IPS DF 4.7 (cell line): ENCODE results near the gene CEL.
"Not testable (repeated sequence)": the region's sequence is repeated elsewhere in the genome, so short reads cannot be mapped to it uniquely, and the experiment has no call there.

ENCODE experiments used
- DNase-seq: peaks from one replicate; pipeline ENCODE4 v3.0.0-alpha.2; 2013; ENCODE audit warnings: low spot score; ENCODE audit errors: extremely low read depth

CEL gene

DNA sequence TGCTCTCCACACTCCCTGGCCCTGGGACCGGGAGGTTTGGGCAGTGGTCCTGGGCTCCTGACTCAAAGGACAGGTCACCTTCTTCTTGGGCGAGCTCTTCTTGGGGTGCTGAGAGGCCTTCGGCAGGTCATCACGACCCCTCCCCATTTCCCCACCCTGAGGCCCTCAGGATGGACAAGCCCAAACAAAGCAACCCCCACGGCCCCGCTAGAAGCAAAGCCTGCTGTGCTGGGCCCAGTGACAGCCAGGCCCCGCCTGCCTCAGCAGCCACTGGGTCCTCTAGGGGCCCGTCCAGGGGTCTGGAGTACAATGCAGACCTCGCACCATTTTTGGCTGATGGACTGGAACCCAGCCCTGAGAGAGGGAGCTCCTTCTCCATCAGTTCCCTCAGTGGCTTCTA is 21.9 kb downstream of the CEL start:
- DNase-seq = not testable (repeated sequence)

DNA sequence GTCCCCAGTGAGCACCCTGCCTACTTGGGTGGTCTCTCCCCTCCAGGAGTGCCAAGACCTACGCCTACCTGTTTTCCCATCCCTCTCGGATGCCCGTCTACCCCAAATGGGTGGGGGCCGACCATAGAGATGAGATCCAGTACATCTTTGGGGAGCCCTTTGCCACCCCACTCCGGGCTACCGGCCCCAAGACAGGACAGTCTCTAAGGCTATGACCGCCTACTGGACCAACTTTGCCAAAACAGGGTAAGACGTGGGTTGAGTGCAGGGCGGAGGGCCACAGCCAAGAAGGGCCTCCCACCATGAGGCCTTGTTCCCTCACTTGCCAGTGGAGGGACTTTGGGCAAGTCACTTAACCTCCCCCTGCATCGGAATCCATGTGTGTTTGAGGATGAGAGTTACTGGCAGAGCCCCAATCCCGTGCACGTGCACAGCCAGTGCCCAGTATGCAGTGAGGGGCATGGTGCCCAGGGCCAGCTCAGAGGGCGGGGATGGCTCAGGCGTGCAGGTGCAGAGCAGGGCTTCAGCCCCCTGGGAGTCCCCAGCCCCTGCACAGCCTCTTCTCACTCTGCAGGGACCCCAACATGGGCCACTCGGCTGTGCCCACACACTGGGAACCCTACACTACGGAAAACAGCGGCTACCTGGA is 24.6 kb downstream of the CEL start:
- DNase-seq = not testable (repeated sequence)

- no peak for DNase-seq
Observed at GRCh38 chr9:133086894-133087293, 25.1 kb downstream of the CEL start.

DNA sequence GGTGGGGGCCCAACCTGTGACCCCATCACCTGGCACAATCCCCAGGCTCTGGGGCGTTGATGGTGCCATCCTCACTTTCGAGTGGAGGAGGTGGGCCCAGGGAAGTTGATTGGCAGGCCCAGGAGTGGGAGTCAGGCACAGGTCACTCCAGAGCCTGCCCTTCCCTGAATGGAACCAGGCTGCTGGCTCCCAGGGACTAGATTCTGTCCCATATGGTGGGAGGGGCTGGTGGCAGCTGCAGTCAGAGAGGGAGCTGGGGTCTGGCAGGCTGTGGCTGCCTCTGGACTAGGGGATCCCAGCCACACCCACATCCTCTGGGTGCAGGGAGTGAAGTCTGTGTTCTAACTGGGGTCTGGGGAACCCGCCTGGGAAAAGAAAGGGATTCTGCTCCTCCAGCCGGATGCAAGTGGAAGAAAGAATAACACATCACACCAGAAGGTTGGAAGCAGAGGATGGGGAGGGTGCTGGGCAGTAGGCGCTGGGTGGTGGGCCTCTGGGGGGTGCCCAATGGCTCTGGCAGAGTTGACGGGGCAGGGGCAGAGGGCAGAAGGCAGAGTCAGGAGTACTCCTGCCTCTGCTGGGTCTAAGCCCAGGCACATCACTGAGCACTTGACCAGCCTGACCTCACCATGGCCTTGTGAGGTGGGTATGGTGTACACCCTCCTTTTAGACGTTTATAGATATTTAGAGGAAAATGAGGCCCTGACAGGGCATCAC is 25.8 kb downstream of the CEL start:
- DNase-seq = no peak

- DNase-seq = no peak
Observed at GRCh38 chr9:133088146-133088750, 26.5 kb downstream of the CEL start.

GRCh38 chr9:133088756-133089155 is 27.0 kb downstream of the CEL start:
- DNase-seq = no peak

DNA sequence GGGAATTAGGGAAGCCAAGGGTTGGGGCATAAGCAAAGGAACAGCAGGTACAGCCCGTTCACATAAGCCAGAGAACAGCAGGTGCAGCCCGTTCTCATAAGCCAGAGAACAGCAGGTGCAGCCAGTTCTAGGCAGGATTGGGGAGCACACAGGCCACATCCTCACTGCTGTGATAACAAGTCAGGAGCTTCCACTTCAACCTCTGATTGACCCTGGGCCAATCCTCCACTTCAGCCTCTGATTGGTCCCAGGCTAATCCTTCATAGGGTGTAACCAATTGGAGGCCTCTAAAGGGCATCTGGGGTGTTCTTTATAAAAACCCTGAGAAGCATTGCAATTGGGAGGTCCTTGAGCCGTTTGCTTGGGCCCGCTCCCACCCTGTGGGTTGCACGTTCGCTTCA is 27.5 kb downstream of the CEL start:
- no peak for DNase-seq

GRCh38 chr9:133090187-133090586 is 28.4 kb downstream of the CEL start:
- DNase-seq = no peak

- no peak for DNase-seq
Observed at GRCh38 chr9:133090752-133091385, 29.1 kb downstream of the CEL start.

DNA sequence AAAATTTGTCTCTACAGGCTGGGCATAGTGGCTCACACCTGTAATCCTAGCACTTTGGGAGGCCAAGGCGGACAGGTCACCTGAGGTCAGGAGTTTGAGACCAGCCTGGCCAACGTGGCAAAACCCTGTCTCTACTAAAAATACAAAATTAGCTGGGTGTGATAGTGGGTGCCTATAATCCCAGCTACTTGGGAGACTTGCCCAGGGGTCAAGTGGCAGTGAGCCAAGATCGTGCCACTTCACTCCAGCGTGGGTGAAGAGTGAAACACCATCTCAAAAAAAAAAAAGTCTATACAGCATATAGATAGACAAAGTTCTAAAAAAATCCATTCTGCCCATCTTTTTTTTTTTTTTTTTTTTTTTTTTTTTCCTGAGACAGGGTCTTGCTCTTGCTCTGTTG is 32.6 kb downstream of the CEL start:
- not testable (repeated sequence) for DNase-seq

- DNase-seq = no peak
Observed at GRCh38 chr9:133094842-133095393, 33.1 kb downstream of the CEL start.

GRCh38 chr9:133098104-133098754 is 36.4 kb downstream of the CEL start:
- DNase-seq = no peak

- no peak for DNase-seq
Observed at GRCh38 chr9:133098871-133099270, 37.1 kb downstream of the CEL start.

GRCh38 chr9:133099726-133100505 is 38.1 kb downstream of the CEL start:
- no peak for DNase-seq

- DNase-seq = no peak
Observed at GRCh38 chr9:133100506-133101355, 39.0 kb downstream of the CEL start.

DNA sequence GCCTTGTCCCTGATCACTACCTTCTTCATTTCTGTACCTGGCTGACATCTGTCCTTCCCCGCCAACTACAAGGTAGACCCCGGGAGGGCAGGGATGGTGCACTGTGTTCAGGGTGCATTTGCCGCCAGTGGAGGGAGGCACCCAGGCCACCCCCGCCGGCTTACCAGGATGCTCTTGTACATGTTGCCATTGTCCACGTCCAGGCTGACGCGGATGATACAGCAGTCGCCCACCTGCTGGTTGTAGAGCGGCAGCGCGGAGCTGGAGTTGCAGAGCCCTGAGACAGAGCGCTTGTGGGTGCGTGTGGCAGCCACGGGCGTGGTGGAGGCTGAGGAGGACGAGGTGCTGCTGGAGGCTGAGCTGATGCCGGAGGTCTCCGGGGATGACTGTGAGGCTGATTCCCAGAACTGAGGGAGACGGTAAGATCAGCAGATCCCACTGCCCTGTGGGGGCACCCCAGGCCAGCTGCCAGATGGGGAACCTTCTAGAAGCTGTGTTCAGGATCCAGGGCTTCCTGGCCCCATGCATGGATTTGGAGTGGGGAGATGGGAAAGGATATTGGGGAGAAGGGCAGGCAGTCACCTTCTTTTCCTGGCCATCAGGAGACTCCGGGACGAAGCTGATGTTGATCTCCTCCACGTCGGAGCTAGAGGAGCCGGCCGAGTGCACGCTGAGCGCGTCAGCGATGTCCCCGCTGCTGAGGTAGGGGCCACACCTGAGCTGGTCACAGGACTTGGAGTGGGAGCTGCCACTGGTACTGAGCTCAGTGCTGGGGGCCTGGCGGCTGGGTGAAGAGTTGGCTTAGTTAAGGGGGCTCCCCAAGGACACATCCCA is 39.8 kb downstream of the CEL start:
- no peak for DNase-seq

DNA sequence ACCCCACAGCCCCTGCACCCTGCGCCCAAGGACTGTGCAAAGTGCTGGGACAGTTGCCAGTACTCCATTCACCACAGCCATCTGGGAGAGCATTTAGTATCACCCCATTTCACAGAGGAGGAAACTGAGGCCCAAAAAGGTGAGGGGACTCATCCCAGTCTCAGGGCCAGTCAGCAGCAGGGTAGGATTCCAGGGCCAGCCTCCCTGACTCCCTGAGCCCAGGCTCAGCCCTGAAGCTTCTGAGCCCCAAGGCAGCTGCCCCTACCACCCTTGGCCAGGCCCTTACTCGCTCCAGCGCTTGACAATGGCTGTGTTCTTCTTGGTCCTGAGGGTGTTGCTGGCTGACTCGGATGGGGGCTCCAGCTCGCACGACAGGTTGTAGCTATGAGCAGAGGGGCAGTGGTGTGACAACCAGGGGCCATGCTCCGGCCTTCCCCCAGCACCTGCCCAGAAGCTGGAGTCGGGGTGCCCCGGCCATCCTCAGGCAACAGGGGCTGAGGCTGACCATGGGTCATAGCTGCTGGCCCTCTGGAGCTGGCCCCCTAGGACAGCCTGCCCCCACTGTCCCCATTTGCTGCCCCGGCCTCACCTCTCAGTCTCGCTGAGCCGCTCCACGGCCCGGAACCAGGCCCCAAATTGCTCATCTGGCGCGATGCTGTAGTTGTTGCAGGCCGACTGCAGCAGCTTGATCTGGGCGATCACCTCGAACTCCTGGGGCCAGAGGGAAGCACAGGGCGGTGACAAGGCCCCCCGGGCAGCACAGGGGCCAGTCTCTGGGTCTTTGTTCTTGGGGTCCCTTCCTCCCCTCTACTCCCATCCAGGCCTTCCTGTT is 40.6 kb downstream of the CEL start:
- no peak for DNase-seq
